ENCODE data around the gene NEUROD2.

NEUROD2 gene

GRCh38 chr17:39618956-39619785 is 11.5 kb upstream of the NEUROD2 start:
- DNase-seq (ENCODE audit: low read depth in 2 of 2) = no peak

- no peak for DNase-seq (ENCODE audit: low read depth in 2 of 2)
These were observed 10.7 kb upstream of the NEUROD2 start for GRCh38 chr17:39618246-39618913.

- DNase-seq (ENCODE audit: low read depth in 2 of 2) = peak in 1 of 2 donors; percentile 34
These were observed 9.9 kb upstream of the NEUROD2 start for GRCh38 chr17:39617446-39618245.

GRCh38 chr17:39617100-39617445 is 9.4 kb upstream of the NEUROD2 start:
- no peak for DNase-seq (ENCODE audit: low read depth in 2 of 2)

DNA sequence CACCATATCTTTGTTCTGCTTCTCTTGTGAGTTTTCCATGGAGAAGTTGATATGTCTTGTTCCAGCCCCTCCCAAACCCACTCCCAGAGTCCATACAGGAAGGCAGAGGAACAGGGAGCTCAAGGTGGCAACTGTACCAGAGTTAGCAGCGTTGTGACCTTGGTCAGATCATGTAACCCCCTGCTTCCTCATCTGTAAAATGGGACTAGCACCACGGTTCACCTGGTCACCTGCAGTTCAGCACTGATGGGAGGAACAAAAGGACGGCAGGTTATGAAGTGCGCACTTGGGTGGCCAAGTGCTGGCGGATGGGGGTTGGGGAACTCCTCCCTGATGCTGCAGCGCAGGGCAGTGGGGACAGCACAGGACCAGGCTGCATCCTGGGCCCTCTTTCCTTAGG is 7.7 kb upstream of the NEUROD2 start:
- DNase-seq (ENCODE audit: low read depth in 2 of 2) = no peak

DNA sequence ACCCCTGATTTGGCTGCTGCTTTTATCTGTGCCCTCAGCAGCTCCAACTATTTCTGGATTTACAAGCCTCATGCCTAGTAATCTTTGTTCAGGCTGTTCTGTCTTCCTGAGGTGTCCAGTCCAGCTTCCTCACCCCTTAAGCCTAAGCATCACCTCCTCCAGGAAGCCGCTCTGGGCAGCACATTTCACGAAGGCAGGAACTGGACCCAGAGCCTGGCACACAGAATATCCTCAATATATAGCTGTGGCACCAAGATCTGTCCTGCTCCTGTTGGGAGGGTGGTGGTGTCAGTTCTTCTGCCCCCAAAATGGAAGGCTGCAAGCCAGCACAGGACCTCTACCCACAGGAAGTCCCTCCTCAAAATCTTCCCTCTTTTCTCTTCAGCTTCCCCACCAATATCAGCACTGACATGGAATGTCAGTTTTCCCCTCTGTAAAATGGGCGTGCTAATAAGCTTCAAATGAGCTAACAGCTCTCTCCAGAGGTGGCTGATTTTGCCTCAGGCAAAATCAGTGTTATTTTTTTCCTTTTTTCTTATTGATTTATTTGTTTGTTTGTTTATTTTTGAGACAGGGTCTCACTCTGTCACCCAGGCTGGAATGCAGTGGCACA is 6.9 kb upstream of the NEUROD2 start:
- DNase-seq (ENCODE audit: low read depth in 2 of 2) = no peak

GRCh38 chr17:39612935-39613464 is 5.3 kb upstream of the NEUROD2 start:
- no peak for DNase-seq (ENCODE audit: low read depth in 2 of 2)

GRCh38 chr17:39612291-39612894 is 4.7 kb upstream of the NEUROD2 start:
- DNase-seq (ENCODE audit: low read depth in 2 of 2) = no peak

DNA sequence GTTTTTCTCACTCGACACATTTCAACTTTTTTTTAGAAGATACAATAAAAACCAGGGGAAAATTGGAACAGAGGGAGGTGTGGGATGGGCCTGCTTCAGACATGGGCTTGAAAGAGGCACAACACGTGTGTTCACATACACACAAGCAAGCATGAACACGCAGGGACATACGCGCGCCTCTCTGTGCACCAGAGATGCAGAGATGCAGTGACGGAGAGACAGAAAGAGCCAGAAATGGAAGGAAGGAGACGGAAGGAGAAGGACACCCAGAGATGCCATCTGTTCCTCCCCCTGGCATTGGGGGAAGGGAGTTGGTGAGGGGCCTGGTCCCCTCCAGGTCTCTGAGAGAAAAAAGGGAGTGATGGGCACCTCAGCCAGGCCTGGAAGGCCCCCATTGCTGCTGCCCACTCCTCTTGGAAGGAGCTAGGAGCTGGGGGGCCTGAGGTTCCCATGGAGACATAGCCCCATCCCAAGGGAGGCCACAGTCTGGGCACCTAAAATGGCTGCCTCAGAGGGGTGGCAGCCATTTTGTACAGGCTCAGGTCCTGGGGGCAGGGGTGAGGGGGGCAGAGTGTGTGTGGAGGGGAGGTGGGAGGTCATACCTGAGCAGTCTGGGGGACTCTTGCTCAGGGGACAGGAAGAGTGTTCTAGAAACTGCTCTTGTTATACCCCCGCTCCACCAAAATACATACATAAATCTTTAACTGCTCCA is 3.8 kb upstream of the NEUROD2 start:
- no peak for DNase-seq (ENCODE audit: low read depth in 2 of 2)

DNA sequence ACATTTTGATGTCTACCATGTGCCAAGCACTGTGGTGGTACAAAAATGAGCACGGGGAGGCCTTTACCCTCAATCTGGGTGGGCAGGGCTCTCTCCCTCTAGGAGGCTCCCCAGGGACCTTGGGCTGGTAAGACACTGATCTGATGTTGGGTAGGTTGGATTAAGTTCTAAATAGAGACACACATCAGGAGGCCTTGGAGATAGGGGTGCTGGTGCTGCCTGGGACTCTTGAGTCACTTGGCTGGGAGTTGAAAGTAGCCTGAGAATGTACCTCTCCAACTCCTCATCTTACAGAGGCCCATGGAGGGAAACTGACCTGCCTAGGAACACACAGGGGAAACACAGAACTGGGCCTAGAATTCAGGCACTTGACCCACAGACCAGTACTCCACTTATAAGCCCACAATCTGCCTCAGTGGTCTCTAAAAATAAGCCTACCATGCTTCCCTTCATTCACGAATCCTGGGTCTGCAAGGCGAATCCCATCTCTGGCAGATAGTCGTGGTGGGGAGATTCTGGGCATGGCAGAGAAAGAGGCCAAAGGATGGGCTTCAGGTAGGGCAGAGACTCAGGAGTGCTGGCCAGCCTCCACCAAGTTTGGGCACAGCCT is 1.8 kb upstream of the NEUROD2 start:
- no peak for DNase-seq (ENCODE audit: low read depth in 2 of 2)

DNA sequence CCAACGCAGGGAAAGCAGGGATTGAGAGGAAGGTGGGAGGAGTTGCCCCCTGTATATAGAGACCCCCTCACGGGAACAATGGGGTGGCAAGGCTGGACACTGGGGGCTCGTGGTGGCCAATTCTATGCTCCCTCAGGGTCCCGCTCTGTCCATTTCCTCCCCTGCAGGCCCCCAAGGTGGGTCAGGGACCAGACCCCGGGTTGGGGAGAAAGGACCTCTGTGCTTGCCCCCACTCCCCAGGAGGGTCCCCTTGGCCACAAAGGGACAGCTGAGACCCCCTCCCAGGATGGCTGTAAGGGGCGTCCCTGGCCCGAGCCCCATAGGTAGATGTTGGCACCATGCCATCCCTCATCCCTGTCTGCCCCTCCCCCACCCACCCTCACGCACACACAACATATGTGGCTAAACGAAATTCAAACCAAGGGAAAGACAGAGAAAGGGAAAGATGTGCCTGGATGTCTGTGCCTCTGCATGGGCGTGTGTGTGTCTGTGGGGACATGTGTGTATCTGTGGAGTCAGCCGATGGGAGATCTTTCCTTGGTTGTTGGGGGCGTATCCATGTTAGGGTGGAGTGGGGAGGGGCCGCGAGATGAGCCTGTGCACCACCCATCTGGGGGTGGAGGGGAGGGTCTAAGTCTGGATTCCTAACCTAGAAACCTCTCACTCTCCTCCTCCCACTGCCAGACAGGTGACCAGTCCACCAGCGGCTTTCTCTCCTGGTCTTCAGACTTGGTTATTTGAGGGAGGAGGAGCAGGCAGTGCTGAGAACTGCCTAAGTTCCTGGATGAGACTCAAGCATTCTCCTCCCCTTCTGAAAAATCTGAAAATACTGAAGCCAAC is 642 bp upstream of the NEUROD2 start:
- no peak for DNase-seq (ENCODE audit: low read depth in 2 of 2)

GRCh38 chr17:39607057-39607850 is 466 bp downstream of the NEUROD2 start:
- DNase-seq (ENCODE audit: low read depth in 2 of 2) = no peak

DNA sequence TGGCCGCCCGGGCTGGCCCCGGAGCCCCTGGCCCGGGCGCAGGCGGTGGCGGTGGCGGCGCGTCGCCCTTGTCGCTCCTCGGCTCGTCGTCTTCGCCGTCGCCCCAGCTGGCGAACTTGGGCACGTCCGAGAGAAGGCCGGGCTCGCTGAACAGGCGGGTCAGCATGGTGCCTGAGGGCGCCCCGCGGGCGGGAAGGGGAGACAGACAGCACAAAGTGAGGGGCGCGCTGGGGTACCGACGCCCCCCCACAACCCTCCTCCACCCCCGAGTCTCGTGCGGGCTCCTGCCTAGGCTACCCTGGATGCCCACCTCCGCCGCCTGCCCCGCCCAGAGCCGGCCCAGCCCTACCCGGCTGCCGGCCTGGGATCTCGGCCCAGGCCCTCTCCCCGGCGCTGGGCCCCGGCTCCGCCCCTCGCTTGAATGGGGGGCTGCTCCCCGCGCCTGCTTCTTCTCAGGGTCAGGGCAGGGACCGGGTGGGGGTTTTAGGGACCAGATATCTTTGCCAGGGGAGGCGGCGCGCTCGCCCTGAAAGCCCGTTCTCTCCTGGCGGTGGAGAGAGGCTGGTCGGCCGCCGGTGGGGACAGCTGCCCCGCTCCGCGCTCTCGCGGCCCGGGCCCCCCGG is 1.2 kb downstream of the NEUROD2 start:
- DNase-seq (ENCODE audit: low read depth in 2 of 2) = no peak

- DNase-seq (ENCODE audit: low read depth in 2 of 2) = no peak
These were observed 2.0 kb downstream of the NEUROD2 start for GRCh38 chr17:39605492-39606433.

GRCh38 chr17:39604911-39605491 is 2.7 kb downstream of the NEUROD2 start:
- DNase-seq (ENCODE audit: low read depth in 2 of 2) = no peak

DNA sequence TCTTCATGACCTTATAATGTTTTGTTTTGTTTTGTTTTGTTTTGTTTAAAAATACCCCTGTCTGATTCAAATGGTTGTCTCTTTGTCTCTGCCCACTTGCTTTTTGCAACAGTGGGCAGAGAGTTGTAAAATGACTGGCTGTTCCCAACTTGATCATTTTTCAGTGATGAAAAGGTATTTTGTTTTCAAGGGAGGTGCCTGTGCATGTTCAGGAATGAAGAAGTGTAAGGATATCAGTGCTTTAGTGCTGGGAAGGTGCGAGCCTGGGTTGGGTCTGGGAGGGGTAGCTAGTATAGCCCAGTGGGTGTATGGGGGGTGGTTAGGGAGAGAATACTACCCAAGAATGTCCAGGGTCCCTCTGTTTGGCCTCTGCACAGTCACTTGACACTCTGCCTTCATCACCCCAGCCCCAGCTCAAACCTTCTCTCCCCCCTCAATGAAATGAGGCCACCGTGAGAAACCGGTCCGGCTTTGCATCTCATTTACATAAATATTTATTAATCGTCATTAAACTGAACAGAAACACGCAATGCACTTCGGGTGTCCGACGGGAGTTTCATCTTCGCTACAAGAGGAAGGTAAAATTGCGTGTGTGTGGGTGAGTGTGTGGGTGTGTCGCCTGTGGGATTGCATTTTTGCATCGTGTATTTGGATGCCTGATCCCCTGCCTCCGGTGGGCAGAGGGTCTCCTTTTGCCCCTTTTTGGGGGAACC is 4.3 kb downstream of the NEUROD2 start:
- no peak for DNase-seq (ENCODE audit: low read depth in 2 of 2)

All from stimulated activated CD4-positive, alpha-beta T cell treated with anti-CD3 and anti-CD28 coated beads, Interleukin-1b, Interleukin-23, amount 100 ng/mL, for 1 hour (primary cell).